DMS79 (cell line): Measurements from ENCODE around the gene STRBP.

ENCODE experiments used
- DNase-seq: peaks from one replicate; lab custom pipeline; 2025; lab: John Stamatoyannopoulos, UW

Gene STRBP

GRCh38 chr9:123129423-123129822 lies 139.0 kb downstream of the STRBP start:
- DNase-seq, result no peak

DNA sequence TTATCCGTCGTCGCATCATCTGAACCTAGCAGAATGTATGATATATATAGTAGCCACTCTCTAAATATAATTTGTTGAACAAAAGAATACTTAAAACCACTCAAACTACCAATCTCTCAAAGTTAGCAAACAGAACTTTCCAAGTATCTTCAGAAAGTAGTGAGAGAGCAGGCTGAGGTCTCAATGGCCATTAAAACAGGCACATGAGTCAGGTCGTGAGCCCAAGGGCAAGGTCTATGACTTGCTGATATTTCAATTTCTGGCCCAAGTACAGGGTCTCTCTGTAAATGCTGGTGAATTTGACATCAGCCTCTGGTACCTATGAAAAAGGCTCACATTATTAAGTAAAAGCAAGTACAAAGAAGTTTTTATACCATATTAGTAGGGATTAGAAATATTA lies 139.8 kb downstream of the STRBP start:
- no peak for DNase-seq

GRCh38 chr9:123127512-123128075 lies 140.8 kb downstream of the STRBP start:
- DNase-seq, result peak; percentile 60

GRCh38 chr9:123121457-123121856 lies 146.9 kb downstream of the STRBP start:
- no peak for DNase-seq

DNA sequence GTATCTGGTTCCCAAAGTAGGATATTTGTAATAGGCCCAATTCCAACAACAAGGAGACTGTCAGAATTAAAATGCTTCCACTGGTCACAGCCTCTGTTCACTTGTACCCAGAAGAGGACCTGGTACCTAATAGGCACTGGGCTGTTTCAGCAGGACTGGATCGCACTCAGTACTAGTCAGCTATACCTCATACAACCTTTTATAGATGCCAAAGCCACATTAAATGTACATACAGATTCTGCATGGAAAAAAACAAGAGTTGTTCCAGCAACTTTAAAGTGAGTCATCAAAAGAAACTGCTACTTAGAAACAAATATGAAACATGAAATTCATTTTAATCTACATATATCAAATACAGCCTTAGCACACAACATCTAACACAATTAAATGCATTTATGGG lies 147.4 kb downstream of the STRBP start:
- DNase-seq, result no peak

GRCh38 chr9:123120131-123120530 lies 148.3 kb downstream of the STRBP start:
- DNase-seq, result peak; percentile 23

DNA sequence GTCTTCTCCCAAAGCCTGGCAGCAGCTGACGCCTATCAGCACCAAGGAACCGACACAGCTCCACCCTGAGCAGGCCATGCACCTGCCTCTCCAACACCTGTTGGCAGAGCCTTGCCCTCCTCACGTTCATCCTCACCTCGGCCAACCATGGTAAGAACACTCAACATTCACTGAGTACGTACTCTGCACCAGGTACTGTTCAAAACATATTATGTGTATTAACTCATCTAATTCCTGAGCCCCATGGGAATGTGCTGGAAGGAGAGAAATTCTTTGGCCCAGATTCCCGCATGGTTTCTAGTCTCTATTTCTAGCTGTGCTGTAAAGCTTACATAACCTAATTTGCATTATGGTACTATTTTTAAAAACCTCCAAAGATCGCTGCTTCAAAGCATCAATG lies 148.8 kb downstream of the STRBP start:
- no peak for DNase-seq

- DNase-seq, result no peak
These were observed 152.3 kb downstream of the STRBP start for GRCh38 chr9:123116036-123116435.

DNA sequence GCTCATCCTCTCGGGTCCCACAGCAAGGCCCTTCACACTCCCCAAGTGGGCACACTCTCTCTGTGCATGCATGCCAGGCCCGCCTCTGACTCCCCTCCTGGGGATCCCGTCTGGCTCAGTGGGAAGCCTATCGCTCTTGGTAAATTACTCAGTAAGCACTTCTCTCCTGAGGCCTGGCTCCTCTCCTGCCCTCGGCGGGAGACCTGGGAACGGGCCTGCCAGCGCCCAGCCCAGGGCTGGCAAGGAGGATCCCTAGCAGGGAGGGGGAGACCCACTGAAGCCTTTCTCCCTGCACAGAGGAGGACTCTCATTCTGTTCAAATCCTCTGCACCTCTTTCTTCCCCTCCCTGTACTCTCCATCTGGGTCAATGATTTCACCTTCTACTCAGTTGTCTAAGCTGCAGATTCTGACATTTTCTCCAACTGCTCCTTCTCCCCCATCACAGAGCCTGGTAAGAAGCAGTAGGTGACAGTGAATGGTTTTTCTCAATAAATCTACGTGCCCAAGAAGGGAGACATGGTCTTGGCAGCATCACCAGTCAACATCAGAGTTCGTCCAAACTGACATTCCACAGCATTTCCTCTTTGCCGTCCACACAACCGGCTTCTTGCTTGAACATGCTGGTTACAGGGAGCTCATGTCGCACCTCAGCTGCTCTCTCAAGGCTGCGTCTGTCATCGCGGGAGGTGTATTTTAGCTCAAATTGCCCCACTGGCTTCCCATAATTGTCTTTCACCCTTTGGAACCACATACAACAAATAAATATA lies 153.1 kb downstream of the STRBP start:
- no peak for DNase-seq

- no peak for DNase-seq
These were observed 155.2 kb downstream of the STRBP start for GRCh38 chr9:123113185-123113584.

DNA sequence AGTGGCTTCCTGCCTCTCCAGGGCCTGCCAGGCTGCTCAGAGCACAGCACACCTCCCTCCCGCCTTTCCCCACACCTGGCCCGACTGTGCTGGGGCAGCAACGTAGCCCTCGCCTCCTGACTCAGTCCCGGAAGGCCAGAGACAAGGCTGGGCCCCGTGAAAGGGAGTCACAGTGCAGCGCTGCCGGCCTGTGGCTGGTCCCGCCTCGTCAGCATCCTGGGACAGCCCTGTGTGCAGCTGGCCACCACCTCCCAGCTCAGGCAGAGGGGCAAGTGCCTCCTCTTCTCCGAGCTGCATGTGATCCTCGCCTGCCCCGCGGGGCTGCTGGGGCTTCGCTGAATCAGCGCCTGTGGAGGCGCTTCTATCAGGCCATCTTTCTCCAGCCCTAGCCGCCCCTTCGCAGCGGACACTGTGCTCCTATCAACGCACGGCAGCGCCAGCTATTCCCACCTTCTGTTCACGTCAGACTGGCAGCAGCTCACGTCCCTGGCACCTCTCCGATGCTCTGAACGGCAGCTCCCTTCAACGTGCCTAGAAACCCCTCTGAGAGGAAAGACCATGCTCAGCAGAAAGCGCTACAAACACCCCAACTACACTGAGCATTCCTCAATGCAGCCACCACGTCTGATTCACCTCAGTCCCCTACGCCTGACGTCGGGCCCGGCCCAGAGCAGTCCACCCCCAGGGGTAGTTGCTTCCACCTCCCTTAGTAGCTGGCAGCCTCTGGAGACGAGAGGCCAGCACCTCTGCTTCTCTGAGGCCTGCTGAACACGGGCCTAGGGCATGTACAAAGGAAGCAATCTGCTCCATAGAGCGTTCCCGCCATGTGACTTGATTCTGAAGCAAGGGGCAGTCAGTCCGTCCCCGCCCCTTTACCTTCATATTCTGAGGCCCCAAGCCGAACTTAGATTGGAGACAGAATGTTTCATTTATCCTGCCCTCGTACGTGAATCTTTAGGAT lies 156.1 kb downstream of the STRBP start:
- DNase-seq, result no peak

GRCh38 chr9:123111427-123112014 lies 156.9 kb downstream of the STRBP start:
- no peak for DNase-seq

GRCh38 chr9:123109540-123110279 lies 158.7 kb downstream of the STRBP start:
- no peak for DNase-seq

- DNase-seq, result no peak
These were observed 159.4 kb downstream of the STRBP start for GRCh38 chr9:123108976-123109375.

GRCh38 chr9:123107639-123108285 lies 160.6 kb downstream of the STRBP start:
- DNase-seq, result no peak

- DNase-seq, result no peak
These were observed 162.9 kb downstream of the STRBP start for GRCh38 chr9:123105490-123105889.

DNA sequence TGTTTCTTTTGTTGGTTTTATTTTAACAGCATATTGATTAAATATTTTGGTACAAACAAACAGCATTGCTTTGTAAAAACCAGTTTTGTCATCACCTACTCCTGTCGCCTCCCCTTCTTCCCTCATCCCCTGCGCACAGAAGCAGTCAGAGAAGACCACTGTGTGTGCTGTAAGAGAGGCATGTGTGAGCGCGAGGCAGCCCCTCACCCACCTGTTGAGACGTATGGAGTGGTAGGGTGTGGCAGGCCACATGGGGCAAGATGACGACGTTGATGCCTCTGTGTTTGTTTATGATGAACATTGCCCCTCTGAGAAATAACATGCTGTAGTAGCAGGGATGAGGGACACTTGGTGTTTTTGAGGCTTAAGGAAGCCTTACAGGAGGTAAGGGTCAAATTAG lies 163.6 kb downstream of the STRBP start:
- DNase-seq, result no peak

DNA sequence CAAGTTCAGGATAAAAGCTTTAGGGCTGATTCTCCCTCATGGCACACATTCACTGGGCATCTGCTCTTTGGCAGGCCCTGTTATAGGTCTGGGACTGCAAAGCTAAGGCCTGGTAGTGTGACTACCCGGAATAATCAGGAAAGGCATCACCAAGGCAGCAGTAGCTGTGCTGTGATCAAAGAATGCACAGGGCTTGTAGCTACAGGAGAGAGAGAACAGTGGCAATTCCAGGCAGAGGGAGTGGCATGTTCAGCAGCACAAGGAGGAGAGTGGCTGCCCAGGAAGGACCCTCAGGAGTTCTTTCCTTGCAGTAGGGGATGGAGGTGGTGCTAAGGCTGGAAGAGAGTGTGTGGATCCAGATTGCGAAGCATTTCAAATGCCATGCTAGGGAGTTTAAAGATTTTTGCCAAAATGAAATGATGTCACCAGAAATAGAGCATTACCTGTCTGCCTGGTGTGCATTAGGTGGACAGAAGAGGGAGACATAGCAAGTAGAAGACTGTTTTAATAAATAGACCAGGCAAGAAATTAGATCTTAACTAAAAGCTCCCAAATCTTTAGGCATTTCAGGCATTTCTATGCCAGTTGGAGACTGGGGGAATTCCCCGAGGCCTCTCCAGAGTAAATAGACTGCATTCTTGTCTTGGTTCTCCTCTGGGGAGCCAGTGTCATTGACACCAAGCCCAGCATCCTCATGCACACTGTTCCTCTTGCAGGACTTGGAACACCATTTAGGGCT lies 165.8 kb downstream of the STRBP start:
- no peak for DNase-seq

DNA sequence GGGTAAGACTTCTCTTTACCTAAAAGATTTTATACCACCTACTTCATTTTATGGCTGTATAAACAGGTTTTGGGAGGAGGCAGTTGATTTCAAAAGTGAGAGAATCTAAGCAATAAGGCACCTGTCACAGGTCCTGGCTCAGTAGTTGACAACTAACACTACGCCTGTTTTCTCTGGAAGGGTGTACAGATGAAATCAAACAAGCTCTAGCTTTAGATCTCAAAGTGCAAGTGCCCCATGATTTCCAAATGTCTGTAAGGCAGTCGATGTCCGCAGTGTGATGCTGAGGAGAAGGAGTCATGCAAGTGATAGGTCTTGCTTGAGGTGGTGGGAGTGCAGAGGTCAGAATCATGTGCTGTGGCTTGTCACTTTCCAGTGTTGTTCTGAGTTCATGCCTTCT lies 168.8 kb downstream of the STRBP start:
- DNase-seq, result no peak

- DNase-seq, result no peak
These were observed 169.3 kb downstream of the STRBP start for GRCh38 chr9:123099042-123099441.

- no peak for DNase-seq
These were observed 170.3 kb downstream of the STRBP start for GRCh38 chr9:123098096-123098459.
